AG09309 (cell line): ENCODE results near the gene PSMC3IP.
A peak's percentile ranks its signal among the peaks of the same experiment; 100 is the strongest.
"Not testable (repeated sequence)": the region's sequence is repeated elsewhere in the genome, so short reads cannot be mapped to it uniquely, and the experiment has no call there.

Experiments used
- DNase-seq: peaks from one replicate; pipeline ENCODE4 v3.0.0-alpha.2; 2010; ENCODE audit warnings: low read depth
- H3K4me3 ChIP-seq: 2 replicates; pipeline ENCODE4 v1.5.1; 2011; ENCODE audit warnings: mild to moderate bottlenecking, low read depth, low read length, moderate library complexity; ENCODE audit not compliant: control insufficient read depth
- TF ChIP-seq, protein P1 (sequence below): IDR thresholded peaks from 2 replicates; pipeline ENCODE4 v1.5.1; 2011; ENCODE audit warnings: mild to moderate bottlenecking, low read depth, low read length, inconsistent platforms; ENCODE audit not compliant: insufficient read depth, control insufficient read depth; ENCODE audit errors: missing control alignments

The PSMC3IP gene

DNA sequence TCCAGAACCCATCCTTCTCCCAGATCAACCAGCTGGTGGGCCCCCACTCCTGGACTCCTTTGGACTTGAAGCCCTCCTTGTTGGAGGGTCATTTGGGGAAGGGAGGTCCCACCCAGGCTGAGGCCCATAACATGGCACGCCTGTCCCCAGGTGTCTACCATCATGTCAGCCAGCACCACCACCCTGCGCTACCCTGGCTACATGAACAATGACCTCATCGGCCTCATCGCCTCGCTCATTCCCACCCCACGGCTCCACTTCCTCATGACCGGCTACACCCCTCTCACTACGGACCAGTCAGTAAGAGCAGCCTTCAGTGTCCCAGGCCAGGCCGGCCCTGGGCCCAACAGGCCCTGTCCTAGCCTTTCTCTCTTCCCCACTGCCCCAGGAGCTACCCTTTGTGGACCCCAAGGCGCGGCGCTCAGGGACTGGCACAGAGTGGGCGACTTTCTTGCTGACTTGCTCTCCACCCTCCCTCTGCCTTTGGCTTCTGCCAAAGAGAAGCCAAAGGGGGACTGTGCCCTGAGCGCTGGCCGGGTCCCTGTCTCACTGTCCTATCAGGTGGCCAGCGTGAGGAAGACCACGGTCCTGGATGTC lies 36.3 kb upstream of the PSMC3IP start:
- H3K4me3 ChIP-seq, result no peak overlapping the region
- TF ChIP-seq, protein P1, sequence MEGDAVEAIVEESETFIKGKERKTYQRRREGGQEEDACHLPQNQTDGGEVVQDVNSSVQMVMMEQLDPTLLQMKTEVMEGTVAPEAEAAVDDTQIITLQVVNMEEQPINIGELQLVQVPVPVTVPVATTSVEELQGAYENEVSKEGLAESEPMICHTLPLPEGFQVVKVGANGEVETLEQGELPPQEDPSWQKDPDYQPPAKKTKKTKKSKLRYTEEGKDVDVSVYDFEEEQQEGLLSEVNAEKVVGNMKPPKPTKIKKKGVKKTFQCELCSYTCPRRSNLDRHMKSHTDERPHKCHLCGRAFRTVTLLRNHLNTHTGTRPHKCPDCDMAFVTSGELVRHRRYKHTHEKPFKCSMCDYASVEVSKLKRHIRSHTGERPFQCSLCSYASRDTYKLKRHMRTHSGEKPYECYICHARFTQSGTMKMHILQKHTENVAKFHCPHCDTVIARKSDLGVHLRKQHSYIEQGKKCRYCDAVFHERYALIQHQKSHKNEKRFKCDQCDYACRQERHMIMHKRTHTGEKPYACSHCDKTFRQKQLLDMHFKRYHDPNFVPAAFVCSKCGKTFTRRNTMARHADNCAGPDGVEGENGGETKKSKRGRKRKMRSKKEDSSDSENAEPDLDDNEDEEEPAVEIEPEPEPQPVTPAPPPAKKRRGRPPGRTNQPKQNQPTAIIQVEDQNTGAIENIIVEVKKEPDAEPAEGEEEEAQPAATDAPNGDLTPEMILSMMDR, result no peak
- DNase-seq, result no peak

DNA sequence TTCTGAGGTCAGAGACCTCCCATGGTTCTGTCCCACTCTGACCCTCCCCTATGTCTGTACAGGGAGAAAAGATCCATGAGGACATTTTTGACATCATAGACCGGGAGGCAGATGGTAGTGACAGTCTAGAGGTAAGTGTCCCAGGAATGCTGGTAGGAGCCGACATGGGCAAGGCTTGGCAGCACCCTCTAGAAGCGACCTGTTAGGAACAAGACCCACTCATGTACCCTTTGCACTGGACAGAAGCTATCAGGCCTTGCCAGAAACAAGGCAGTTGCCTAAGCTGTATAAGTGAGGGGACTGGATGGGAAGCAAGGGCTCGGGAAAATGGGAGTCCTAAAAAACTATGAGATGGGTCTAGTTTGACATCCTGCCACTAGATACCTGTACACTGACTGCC lies 34.5 kb upstream of the PSMC3IP start:
- no peak for DNase-seq
- TF ChIP-seq, protein P1, result no peak
- H3K4me3 ChIP-seq, result no peak overlapping the region

DNA sequence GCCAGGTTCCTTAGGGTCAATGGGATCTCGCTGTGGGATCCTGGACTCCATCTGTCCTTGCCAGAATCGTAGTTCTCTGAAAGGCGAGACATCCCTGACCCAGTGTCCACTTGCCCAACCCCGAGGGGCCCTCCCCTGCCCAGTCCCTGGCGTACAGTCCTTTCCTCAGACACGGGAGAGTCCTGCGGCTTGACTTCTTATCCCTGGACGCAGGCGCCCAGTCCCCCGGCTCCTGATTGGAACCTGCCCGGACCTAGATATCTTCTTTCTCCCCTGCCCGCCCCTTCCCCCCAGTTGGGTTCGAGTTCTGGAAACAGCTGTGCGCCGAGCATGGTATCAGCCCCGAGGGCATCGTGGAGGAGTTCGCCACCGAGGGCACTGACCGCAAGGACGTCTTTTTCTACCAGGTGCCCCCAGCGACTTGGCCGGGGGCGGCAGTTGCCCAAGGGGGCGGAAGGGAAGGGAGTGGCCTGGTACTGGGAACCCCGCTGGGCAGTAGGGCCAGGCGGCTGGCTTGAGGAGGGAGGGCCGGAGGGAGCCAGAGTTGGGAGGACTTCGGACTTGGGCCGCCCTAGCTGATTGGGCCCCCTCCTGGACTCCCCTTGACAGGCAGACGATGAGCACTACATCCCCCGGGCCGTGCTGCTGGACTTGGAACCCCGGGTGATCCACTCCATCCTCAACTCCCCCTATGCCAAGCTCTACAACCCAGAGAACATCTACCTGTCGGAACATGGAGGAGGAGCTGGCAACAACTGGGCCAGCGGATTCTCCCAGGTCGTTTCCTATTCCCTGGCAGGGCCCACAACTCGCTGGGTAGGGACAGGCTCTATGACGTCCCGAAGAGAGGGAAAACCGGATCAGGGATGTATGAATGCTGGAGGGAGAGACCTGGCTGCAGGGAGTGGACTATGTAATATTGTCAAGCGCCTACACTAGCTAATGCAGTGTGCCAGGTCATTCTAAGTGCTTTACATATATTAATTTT lies 32.6 kb upstream of the PSMC3IP start:
- peak overlapping the region; percentile 77 for H3K4me3 ChIP-seq
- not testable (repeated sequence) for DNase-seq

DNA sequence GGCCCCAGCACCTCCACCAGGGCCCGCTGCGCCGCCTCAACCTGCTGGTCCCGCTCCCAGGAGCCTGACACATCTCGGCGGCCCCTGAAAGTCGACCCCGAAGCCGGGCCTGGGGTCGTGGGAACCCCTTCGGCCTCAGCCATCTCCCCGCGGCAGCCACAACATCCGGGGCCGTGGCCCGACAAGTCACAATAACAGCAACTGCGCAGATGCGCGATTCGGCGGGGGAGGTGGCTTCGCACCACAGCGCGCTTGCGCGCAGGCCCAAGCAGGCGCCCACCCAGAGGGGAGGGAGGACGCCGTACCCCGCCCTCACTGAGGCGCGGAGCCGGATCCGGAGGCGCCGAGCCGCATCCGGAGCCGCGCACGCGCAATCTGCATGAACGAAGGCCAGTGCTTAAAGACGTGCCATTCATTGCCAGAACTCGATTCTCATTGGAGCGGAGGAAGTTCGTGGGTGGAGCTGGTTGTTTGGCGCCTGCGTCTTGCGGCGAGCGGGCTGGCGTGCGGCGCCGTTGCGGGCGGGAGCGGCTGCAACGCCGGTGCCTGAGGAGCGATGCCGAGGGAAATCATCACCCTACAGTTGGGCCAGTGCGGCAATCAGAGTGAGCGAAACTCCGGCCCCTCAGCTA lies 31.8 kb upstream of the PSMC3IP start, which contains the start of the genes RETREG3 and TUBG1:
Gene RETREG3, minus strand, starts transcription at position 193 of the 632 bp plus-strand sequence. Its CDS starts 50 bp downstream, at position 143.
Gene TUBG1, plus strand, starts transcription at position 502 of the 632 bp plus-strand sequence. Its CDS starts 55 bp downstream, at position 557.
- DNase-seq, result peak; percentile 97
- TF ChIP-seq, protein P1, result peak; percentile 56
- peak within 1 kb of the TSS; percentile 79 for H3K4me3 ChIP-seq

DNA sequence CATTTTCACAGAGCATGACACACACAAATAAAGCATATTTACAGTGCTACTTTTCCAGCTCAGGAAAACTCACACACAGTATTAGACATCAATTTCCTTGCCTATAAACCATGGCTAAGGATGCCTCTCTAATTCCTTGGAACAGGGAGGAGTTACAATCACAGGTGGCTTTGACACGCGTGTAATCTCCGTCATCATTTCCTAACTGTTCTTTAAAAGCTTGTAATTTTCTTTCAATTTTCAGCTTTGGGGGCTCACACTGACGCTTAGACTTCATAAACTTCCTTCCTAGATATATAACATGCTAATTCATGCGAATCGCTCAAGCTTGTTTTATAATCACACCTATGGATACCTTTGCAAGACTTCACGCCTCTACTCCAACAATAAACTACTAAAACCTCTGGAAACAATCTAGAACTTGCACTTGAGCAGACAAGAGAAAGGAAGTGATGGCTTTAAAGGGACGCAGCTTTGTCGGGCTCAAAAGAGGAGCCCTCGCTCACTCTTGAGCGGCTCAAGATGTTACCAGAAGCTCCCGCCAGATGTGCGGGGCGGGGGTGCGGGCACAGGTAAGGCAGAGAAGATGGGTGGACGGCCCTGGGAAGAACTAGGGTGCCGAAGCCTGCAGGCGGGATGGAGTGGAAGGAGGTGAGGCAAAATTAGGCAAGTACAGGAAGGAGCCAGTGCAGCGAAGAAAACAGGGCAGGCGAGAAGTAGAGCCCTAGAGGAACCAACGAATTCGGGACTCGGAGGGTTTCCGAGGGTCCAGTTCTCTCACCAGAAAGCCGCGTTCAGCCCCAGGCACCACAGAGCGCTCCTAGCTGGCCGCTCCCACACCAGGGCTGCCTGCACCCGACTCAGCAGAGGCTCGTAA lies 31.0 kb upstream of the PSMC3IP start:
- H3K4me3 ChIP-seq, result peak overlapping the region; percentile 79
- DNase-seq, result no peak
- TF ChIP-seq, protein P1, result no peak

DNA sequence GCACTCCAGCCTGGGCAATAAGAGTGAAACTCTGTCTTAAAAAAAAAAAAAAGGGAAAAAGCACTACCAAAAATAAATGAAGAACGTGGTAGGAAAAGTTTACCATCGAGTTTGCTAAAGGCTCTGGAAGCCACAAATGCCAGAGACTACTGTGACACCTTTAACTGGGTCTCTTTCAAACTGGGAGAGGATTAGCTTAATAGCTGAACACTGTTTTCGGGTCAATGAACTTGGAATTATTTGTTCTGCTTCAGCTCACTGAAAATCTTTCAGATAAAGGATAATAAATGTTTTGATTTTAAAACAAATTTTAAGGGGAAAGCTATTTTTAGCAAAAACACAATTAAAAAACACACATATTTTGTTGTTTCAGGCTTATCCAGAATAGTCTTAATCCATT lies 30.2 kb upstream of the PSMC3IP start:
- TF ChIP-seq, protein P1, result no peak
- peak overlapping the region; percentile 79 for H3K4me3 ChIP-seq

More for the DNA sequence above, 30.2 kb upstream of the PSMC3IP start:
- DNase-seq, result no peak
